K562 (cell line): ENCODE results near the gene ABLIM1. TPM values are rescaled to one million over a fixed set of nuclear protein-coding genes. Genes with fewer than 3 reads are reported as not detected.

ENCODE experiments used
- ATAC-seq: fragments of 200-7000 bp; cut with Tn5 transposase; 3 replicates; pipeline ENCODE4 v1.9.1; 2020; ENCODE audit warnings: moderate library complexity
- BruUV-seq: library from RNA; stranded (reverse); fragments of 400-500 nt; replicated peaks from 2 replicates; lab custom pipeline; 2021; lab: Mats Ljungman, UMichigan
- CTCF ChIA-PET: fragments of 300-600 bp; formaldehyde crosslinking; extraction: SDS; loops from one replicate; lab custom pipeline; 2021; ENCODE audit warnings: low intra/inter-chr PET ratio; lab: Yijun Ruan, JAX
- POLR2A ChIA-PET: fragments of 300-600, 350-650 bp; sonication (Branson Sonifier 250); formaldehyde crosslinking; extraction: SDS; loops from one replicate; lab custom pipeline; 2021; ENCODE audit warnings: antibody characterized with exemption, inconsistent platforms; lab: Yijun Ruan, JAX
- DNase-seq, 4 experiments: peaks; one replicate each; pipeline versions ENCODE4 v3.0.0 to v3.0.0-alpha.2; 2011 to 2018; ENCODE audit warnings: low spot score in 3 of 4, mixed read lengths in 3 of 4; ENCODE audit errors: extremely low read depth in 1 of 4
- FAIRE-seq: peaks from 2 replicates; lab custom pipeline; 2011; peaks lifted over from hg19 to GRCh38; lab: Jason Lieb, UNC
- H2AFZ ChIP-seq: 2 replicates; pipeline ENCODE4 v1.6.0; 2011; ENCODE audit warnings: low read depth, low read length, control low read depth, inconsistent platforms
- H3K27ac ChIP-seq: fragments of 200-600 bp; 3 replicates; pipeline ENCODE4 v1.8.0; 2011; ENCODE audit warnings: low read depth, mild to moderate bottlenecking, control low read depth, inconsistent platforms, low read length, moderate library complexity, mixed read lengths; ENCODE audit errors: extremely low read depth
- H3K27me3 ChIP-seq, 2 experiments: fragments of 300-600 bp in 1 of 2; 2 replicates in 1 of 2; 3 replicates in 1 of 2; pipeline versions ENCODE4 v1.6.0 to v1.8.0; 2011; ENCODE audit warnings: inconsistent platforms in 2 of 2, low read length in 2 of 2, mild to moderate bottlenecking in 1 of 2, mixed read lengths in 1 of 2, moderate library complexity in 1 of 2; ENCODE audit not compliant: control insufficient read depth in 2 of 2, insufficient read depth in 2 of 2
- H3K36me3 ChIP-seq: fragments of 300-600 bp; 3 replicates; pipeline ENCODE4 v1.8.0; 2011; ENCODE audit warnings: mild to moderate bottlenecking, low read length, inconsistent platforms; ENCODE audit not compliant: control insufficient read depth, insufficient read depth
- H3K4me1 ChIP-seq, 2 experiments: fragments of 200-600 bp in 1 of 2; replicated peaks in 1 of 2; 2 replicates in 1 of 2; 3 replicates in 1 of 2; pipeline versions ENCODE4 v1.5.1 to v1.8.0; 2011; ENCODE audit warnings: inconsistent platforms in 2 of 2, low read length in 2 of 2, mild to moderate bottlenecking in 1 of 2, mixed read lengths in 1 of 2, moderate library complexity in 1 of 2; ENCODE audit not compliant: control insufficient read depth in 2 of 2, insufficient read depth in 2 of 2
- H3K4me2 ChIP-seq: 2 replicates; pipeline ENCODE4 v1.6.1; 2011; ENCODE audit warnings: low read length, control low read depth, inconsistent platforms, mixed read lengths; ENCODE audit not compliant: insufficient read depth
- H3K4me3 ChIP-seq: fragments of 200-600 bp; sonication (generic), shearing (Covaris generic); 2 replicates; pipeline ENCODE4 v1.5.1; 2016; ENCODE audit warnings: control low read depth, inconsistent platforms
- H3K79me2 ChIP-seq: fragments of 200-600 bp; 3 replicates; pipeline ENCODE4 v1.8.0; 2011; ENCODE audit warnings: low read length, inconsistent platforms; ENCODE audit not compliant: control insufficient read depth, insufficient read depth
- H3K9ac ChIP-seq, 2 experiments: 2 replicates each; pipeline versions ENCODE4 v1.6.0 to v1.6.1; 2011; ENCODE audit warnings: low read depth in 2 of 2, low read length in 2 of 2, control low read depth in 1 of 2, inconsistent platforms in 1 of 2, mild to moderate bottlenecking in 1 of 2, mixed read lengths in 1 of 2; ENCODE audit not compliant: insufficient read depth in 1 of 2
- H3K9me1 ChIP-seq: one replicate; pipeline ENCODE4 v1.6.0; 2011; ENCODE audit warnings: inconsistent platforms, mild to moderate bottlenecking, low read length, moderate library complexity; ENCODE audit not compliant: control insufficient read depth, insufficient read depth
- H3K9me3 ChIP-seq: replicated peaks from 2 replicates; pipeline ENCODE4 v1.5.1; 2011; ENCODE audit warnings: low read depth, low read length, inconsistent platforms; ENCODE audit not compliant: control insufficient read depth, insufficient read depth
- H4K20me1 ChIP-seq: replicated peaks from 2 replicates; pipeline ENCODE4 v1.6.1; 2011; ENCODE audit warnings: low read length, inconsistent platforms, mixed read lengths; ENCODE audit not compliant: control insufficient read depth, insufficient read depth
- COPS2 ChIP-seq: fragments of 450-650 bp; conservative IDR thresholded peaks from 2 replicates; pipeline ENCODE4 v1.6.1; 2016; ENCODE audit warnings: mild to moderate bottlenecking, moderate library complexity
- HES1 ChIP-seq: fragments of 450-650 bp; IDR thresholded peaks from 2 replicates; pipeline ENCODE4 v1.6.1; 2016; ENCODE audit warnings: low read depth, mild to moderate bottlenecking, moderate library complexity
- HMG20B ChIP-seq: fragments of 250-450 bp; sonication (Bioruptor Pico); IDR thresholded peaks from 2 replicates; pipeline ENCODE4 v1.5.0; 2021; ENCODE audit warnings: mild to moderate bottlenecking
- MCM2 ChIP-seq: fragments of 450-650 bp; IDR thresholded peaks from 2 replicates; pipeline ENCODE4 v1.6.1; 2017; ENCODE audit warnings: low read depth, mild to moderate bottlenecking
- NFYB ChIP-seq: IDR thresholded peaks from 2 replicates; pipeline ENCODE4 v1.6.1; 2011; ENCODE audit warnings: mild to moderate bottlenecking, moderate library complexity; ENCODE audit not compliant: insufficient read length; ENCODE audit errors: extremely low read depth
- POLR2AphosphoS2 ChIP-seq: IDR thresholded peaks from 2 replicates; pipeline ENCODE4 v1.6.1; 2012; ENCODE audit warnings: low read length, improper control_type of control experiment
- SNRNP70 ChIP-seq: fragments of 200-400 bp; formaldehyde crosslinking; optimal IDR thresholded peaks from 2 replicates; pipeline ENCODE3; 2017; ENCODE audit warnings: low read depth, low read length
- ZNF41 ChIP-seq: fragments of 250-450 bp; sonication (Bioruptor Pico); conservative IDR thresholded peaks from 2 replicates; pipeline ENCODE4 v1.4.0; 2020; ENCODE audit warnings: mild to moderate bottlenecking
- ZNF507 ChIP-seq: conservative IDR thresholded peaks from 2 replicates; pipeline ENCODE4 v1.6.1; 2017; ENCODE audit warnings: missing genetic modification characterization, missing compliant biosample characterization
- WGBS: fragments of 100-300 bp; shearing (Covaris generic); methylation state at CpG from one replicate; pipeline ENCODE4 v1.1.6; 2016; ENCODE audit warnings: low coverage, mixed read lengths; ENCODE audit not compliant: insufficient coverage; ENCODE audit errors: missing lambda C conversion rate; 5-methylcytosine and 5-hydroxymethylcytosine counted together
- in situ Hi-C: fragments of 300-500 bp; cut with MboI; formaldehyde crosslinking; loops from 4 replicates; pipeline ENCODE4 v1.15.0; 2018; ENCODE audit warnings: inconsistent platforms, mixed read lengths
- intact Hi-C: fragments of 100-400 bp; cut with micrococcal nuclease; formaldehyde crosslinking; loops from 2 replicates; pipeline ENCODE4 v1.14.2; 2022
- polyA plus RNA-seq, 8 experiments: library from polyadenylated mRNA; depleted of rRNA in 4 of 8; stranded (reverse) in 5 of 8; unstranded in 3 of 8; fragments of >200 nt; fragmentation: Nextera tagmentation in 2 of 8; fragmentation: Illumina TruSeq in 1 of 8; extraction: Ambion mirVana in 2 of 8; extraction: Trizol in 1 of 8; gene quantifications; 2 replicates each; pipeline versions ENCODE4 v1.2.1 to v1.2.3, GENCODE V29; 2011 to 2014; ENCODE audit warnings: inconsistent platforms in 1 of 8, missing spikeins in 1 of 8
- total RNA-seq, 7 experiments: library from RNA; depleted of rRNA in 6 of 7; stranded (reverse); fragments of >200 nt in 6 of 7; fragmentation: Illumina TruSeq in 2 of 7; extraction: Trizol in 2 of 7; gene quantifications; 2 replicates each; pipeline versions ENCODE4 v1.2.1 to v1.2.3, GENCODE V29; 2011 to 2021; ENCODE audit warnings: low replicate concordance in 1 of 7

ABLIM1 gene
- total and polyA plus RNA-seq, 9 of the 15 experiments (the other 6 are each of a cell fraction or from before 2014, with no cell fraction given): 0.07 to 0.49 (median 0.14) TPM; not detected in 6

- CTCF ChIA-PET: no interaction called here
- no peaks in the 10 kb centered on the region for H3K79me2 ChIP-seq
- no peaks in the 10 kb centered on the region; a peak in 3 of 5 replicates for H3K27me3 ChIP-seq
- intact Hi-C loops (no loop called here), in situ Hi-C loops (no loop called here)
- H3K27ac ChIP-seq: no peak overlapping the region
- no peak overlapping the region for H3K9ac ChIP-seq
- no peak overlapping the region for H3K4me3 ChIP-seq
- TF ChIP-seq SNRNP70: no peak
- TF ChIP-seq ZNF507 (tag): no peak
- TF ChIP-seq HES1: no peak
- TF ChIP-seq MCM2: no peak
- TF ChIP-seq NFYB: no peak
- TF ChIP-seq ZNF41 (CRISPR knock-in tag): no peak
- TF ChIP-seq HMG20B: no peak
- TF ChIP-seq POLR2AphosphoS2: no peak
- TF ChIP-seq COPS2: no peak
- no peaks in the 10 kb centered on the region for H3K9me1 ChIP-seq
- no peak for FAIRE-seq
- no peaks in the 10 kb centered on the region for H3K36me3 ChIP-seq
- BruUV-seq: no TSS peak
- no peak overlapping the region for H3K4me2 ChIP-seq
- POLR2A ChIA-PET: no interaction called here
- DNase-seq: no peak
- 15% methylated on average over 3 of the region's 3 CpGs for WGBS
- no peaks in the 10 kb centered on the region for H3K4me1 ChIP-seq
- H2AFZ ChIP-seq: no peak overlapping the region
- no peak for ATAC-seq
- no peaks in the 10 kb centered on the region for H4K20me1 ChIP-seq
- no peaks in the 10 kb centered on the region for H3K9me3 ChIP-seq
Measured at GRCh38 chr10:114521255-114521654, 136.8 kb downstream of the ABLIM1 start.
